Measurements from ENCODE around the gene TAF9B.

Gene TAF9B

GRCh38 chrX:78105944-78106650 is 33.4 kb downstream of the TAF9B start:
- Histone ChIP-seq H3K27me3 (no peaks in the 10 kb centered on the region), H3K4me3 (peak overlapping the region; percentile 76 to 77), H3K4me1 (peaks cover 0 to 55% (median 13%) of the 10 kb centered on the region in 4 donors), H3K9me3 (no peaks in the 10 kb centered on the region), H3K36me3 (no peaks in the 10 kb centered on the region), H3K27ac (peak overlapping the region; percentile 91 to 97)
- no peak for TF ChIP-seq CTCF (IDR thresholded peaks at IDR 0.05)
- intact Hi-C loops (cut with DNase I; ENCODE audit: low total_unique reads) = no loop called here
- DNase-seq = no peak

DNA sequence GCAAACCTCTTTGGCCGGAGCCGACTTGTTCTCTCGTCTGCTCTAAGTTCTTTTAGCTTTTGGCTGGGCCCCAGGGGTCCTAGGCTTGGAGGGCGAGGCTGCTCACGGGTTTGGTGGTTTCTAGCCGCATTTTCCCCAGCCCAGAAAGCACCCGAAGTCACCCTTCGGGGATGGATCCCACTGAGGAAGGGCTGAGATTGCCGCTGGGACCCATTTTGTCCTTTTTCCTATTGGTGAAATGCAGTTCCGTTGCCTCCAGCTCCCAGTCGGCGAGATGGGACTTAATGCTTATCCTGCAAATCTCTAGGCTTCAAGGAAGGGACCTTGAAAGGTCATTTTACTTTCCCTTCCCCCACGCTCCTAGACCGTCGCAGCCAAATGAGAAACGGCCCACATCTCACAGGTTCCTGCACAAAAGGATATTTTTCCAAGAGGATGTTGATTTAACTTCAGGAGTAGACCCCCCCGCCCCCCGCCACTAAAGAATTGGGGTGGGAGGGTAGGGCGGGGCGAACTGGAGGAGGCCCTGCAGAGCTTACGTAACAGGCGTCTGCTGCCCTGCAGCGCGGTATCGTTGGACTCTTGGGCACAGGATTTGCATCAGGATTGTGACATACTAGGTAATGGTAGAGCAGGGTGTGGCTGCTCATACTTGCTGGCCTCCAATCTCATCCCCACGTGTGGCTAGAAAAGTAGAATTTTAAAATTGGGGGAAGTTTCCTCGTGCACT is 34.8 kb downstream of the TAF9B start:
- Histone ChIP-seq H3K9me3 (no peaks in the 10 kb centered on the region), H3K4me3 (peak overlapping the region; percentile 76 to 77), H3K27ac (peak overlapping the region; percentile 91 to 97), H3K27me3 (no peaks in the 10 kb centered on the region), H3K4me1 (peaks cover 0 to 47% (median 13%) of the 10 kb centered on the region in 4 donors), H3K36me3 (no peaks in the 10 kb centered on the region)
- intact Hi-C loops (cut with DNase I; ENCODE audit: low total_unique reads) = no loop called here
- TF ChIP-seq CTCF (IDR thresholded peaks at IDR 0.05) = no peak
- DNase-seq = peak; percentile 57 to 82

DNA sequence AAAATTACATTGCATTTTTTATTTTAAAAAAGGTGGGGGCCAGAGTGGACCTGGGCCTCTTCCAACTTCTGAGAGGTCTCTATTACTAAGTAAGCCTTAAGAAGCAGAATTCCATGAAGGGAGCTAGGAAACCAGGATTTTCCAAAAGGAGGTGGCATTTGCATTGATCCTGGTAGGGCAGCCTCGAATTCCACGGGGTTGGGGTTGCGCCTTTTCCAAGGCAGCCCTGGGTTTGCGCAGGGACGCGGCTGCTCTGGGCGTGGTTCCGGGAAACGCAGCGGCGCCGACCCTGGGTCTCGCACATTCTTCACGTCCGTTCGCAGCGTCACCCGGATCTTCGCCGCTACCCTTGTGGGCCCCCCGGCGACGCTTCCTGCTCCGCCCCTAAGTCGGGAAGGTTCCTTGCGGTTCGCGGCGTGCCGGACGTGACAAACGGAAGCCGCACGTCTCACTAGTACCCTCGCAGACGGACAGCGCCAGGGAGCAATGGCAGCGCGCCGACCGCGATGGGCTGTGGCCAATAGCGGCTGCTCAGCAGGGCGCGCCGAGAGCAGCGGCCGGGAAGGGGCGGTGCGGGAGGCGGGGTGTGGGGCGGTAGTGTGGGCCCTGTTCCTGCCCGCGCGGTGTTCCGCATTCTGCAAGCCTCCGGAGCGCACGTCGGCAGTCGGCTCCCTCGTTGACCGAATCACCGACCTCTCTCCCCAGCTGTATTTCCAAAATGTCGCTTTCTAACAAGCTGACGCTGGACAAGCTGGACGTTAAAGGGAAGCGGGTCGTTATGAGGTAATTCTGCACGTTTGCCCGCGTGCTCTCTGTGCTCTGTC is 35.6 kb downstream of the TAF9B start, which contains the start of gene PGK1:
TSS of gene PGK1 (plus strand) at position 626 of the 824 bp plus-strand sequence. CDS start at position 719, 93 bp downstream.
- TF ChIP-seq CTCF (IDR thresholded peaks at IDR 0.05) = no peak
- DNase-seq = peak; percentile 94 to 97
- Histone ChIP-seq H3K4me1 (peaks cover 0 to 39% (median 12%) of the 10 kb centered on the region in 4 donors), H3K36me3 (no peaks in the 10 kb centered on the region), H3K4me3 (peak within 1 kb of the TSS; percentile 76 to 77), H3K27me3 (no peaks in the 10 kb centered on the region), H3K27ac (peak within 1 kb of the TSS; percentile 91 to 97), H3K9me3 (no peaks in the 10 kb centered on the region)
- intact Hi-C loops (cut with DNase I; ENCODE audit: low total_unique reads) = no loop called here

GRCh38 chrX:78103001-78103622 is 36.3 kb downstream of the TAF9B start:
- Histone ChIP-seq H3K9me3 (no peaks in the 10 kb centered on the region), H3K36me3 (no peaks in the 10 kb centered on the region), H3K4me1 (peaks cover 0 to 32% (median 10%) of the 10 kb centered on the region in 4 donors), H3K27ac (peak overlapping the region; percentile 91 to 97), H3K4me3 (peak overlapping the region; percentile 76 to 77), H3K27me3 (no peaks in the 10 kb centered on the region)
- intact Hi-C loops (cut with DNase I; ENCODE audit: low total_unique reads) = no loop called here
- no peak for TF ChIP-seq CTCF (IDR thresholded peaks at IDR 0.05)
- DNase-seq = no peak

GRCh38 chrX:78102091-78102490 is 37.4 kb downstream of the TAF9B start:
- Histone ChIP-seq H3K4me3 (no peak overlapping the region), H3K27me3 (no peaks in the 10 kb centered on the region), H3K9me3 (no peaks in the 10 kb centered on the region), H3K4me1 (peaks cover 0 to 22% (median 8%) of the 10 kb centered on the region in 4 donors), H3K36me3 (no peaks in the 10 kb centered on the region), H3K27ac (no peak overlapping the region)
- DNase-seq = no peak
- TF ChIP-seq CTCF (IDR thresholded peaks at IDR 0.05) = no peak
- intact Hi-C loops (cut with DNase I; ENCODE audit: low total_unique reads) = no loop called here
